PC-9 (cell line): ENCODE measurements around the gene BSND.

Experiments
- EZH2 ChIP-seq: fragments of 200-600 bp; sonication (generic); IDR thresholded peaks from 2 replicates; pipeline ENCODE4 v1.8.0; 2017; ENCODE audit warnings: antibody characterized with exemption, low read depth
- TF ChIP-seq, protein P1 (sequence below): fragments of 200-600 bp; sonication (generic); conservative IDR thresholded peaks from 2 replicates; pipeline ENCODE4 v1.6.1; 2017; ENCODE audit warnings: mixed run types, antibody characterized with exemption, mild to moderate bottlenecking, moderate library complexity

DNA sequence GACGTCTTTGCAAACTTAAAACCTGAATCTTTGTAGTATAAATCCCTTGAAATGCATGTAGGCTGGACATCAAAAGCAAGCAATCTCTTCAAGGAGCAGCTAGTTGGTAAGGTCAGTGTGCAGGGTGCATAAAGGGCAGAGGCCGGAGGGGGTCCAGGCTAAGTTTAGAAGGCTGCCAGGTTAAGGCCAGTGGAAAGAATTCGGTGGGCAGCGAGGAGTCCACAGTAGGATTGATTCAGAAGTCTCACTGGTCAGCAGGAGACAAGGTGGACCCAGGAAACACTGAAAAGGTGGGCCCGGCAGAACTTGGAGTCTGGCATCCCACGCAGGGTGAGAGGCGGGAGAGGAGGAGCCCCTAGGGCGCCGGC, 40.2 kb downstream of the BSND start:
- TF ChIP-seq, protein P1, sequence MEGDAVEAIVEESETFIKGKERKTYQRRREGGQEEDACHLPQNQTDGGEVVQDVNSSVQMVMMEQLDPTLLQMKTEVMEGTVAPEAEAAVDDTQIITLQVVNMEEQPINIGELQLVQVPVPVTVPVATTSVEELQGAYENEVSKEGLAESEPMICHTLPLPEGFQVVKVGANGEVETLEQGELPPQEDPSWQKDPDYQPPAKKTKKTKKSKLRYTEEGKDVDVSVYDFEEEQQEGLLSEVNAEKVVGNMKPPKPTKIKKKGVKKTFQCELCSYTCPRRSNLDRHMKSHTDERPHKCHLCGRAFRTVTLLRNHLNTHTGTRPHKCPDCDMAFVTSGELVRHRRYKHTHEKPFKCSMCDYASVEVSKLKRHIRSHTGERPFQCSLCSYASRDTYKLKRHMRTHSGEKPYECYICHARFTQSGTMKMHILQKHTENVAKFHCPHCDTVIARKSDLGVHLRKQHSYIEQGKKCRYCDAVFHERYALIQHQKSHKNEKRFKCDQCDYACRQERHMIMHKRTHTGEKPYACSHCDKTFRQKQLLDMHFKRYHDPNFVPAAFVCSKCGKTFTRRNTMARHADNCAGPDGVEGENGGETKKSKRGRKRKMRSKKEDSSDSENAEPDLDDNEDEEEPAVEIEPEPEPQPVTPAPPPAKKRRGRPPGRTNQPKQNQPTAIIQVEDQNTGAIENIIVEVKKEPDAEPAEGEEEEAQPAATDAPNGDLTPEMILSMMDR: no peak
- no peak for TF ChIP-seq EZH2
